ENCODE results near the gene LGR6. TPM values are rescaled to one million over a fixed set of nuclear protein-coding genes. Genes with fewer than 3 reads are reported as not detected.

Gene LGR6
- polyA plus RNA-seq, 4 donors = 0.27 to 1.0 (median 0.28) TPM; not detected in 1

GRCh38 chr1:202223121-202223860, 29.7 kb downstream of the LGR6 start:
- DNase-seq = no peak
- Histone ChIP-seq H3K4me1 (ENCODE audit: control insufficient read depth in 3 of 3, insufficient read depth in 2 of 3, low read depth in 1 of 3, low read length in 2 of 3) (peaks cover 0 to 4% (median 0%) of the 10 kb centered on the region in 3 donors), H3K36me3 (ENCODE audit: control insufficient read depth in 3 of 3, insufficient read depth in 2 of 3, low read depth in 1 of 3, low read length in 3 of 3) (no peaks in the 10 kb centered on the region), H3K9me3 (ENCODE audit: control insufficient read depth in 2 of 2, insufficient read depth in 1 of 2, low read depth in 1 of 2, low read length in 1 of 2) (no peaks in the 10 kb centered on the region), H3K27ac (ENCODE audit: low read depth in 1 of 3, low read length in 2 of 3) (no peak overlapping the region), H3K4me3 (ENCODE audit: low read depth in 1 of 3, low read length in 3 of 3) (no peak overlapping the region), H3K27me3 (ENCODE audit: control insufficient read depth in 3 of 3, insufficient read depth in 3 of 3, low read length in 3 of 3) (peaks cover 0 to 9% (median 0%) of the 10 kb centered on the region in 3 donors)
- 83 to 90% (median 85%) methylated on average over 7 of the region's 7 CpGs for WGBS, 3 donors
- no peak for FAIRE-seq

- FAIRE-seq = no peak
- WGBS, 3 donors = 83 to 94% (median 93%) methylated on average over 8 of the region's 8 CpGs
These were observed 30.9 kb downstream of the LGR6 start for GRCh38 chr1:202224453-202224852.

GRCh38 chr1:202225131-202225530, 31.5 kb downstream of the LGR6 start:
- peaks cover 0 to 8% (median 0%) of the 10 kb centered on the region in 3 donors for H3K27me3 ChIP-seq (ENCODE audit: control insufficient read depth in 3 of 3, insufficient read depth in 3 of 3, low read length in 3 of 3)
- H3K27ac ChIP-seq (ENCODE audit: low read depth in 1 of 3, low read length in 2 of 3) = no peak overlapping the region
- peaks cover 0 to 4% (median 0%) of the 10 kb centered on the region in 3 donors for H3K4me1 ChIP-seq (ENCODE audit: control insufficient read depth in 3 of 3, insufficient read depth in 2 of 3, low read depth in 1 of 3, low read length in 2 of 3)
- H3K9me3 ChIP-seq (ENCODE audit: control insufficient read depth in 2 of 2, insufficient read depth in 1 of 2, low read depth in 1 of 2, low read length in 1 of 2) = no peaks in the 10 kb centered on the region
- no peak overlapping the region for H3K4me3 ChIP-seq (ENCODE audit: low read depth in 1 of 3, low read length in 3 of 3)
- FAIRE-seq = no peak
- 73 to 86% (median 84%) methylated on average over 5 of the region's 5 CpGs for WGBS, 3 donors
- DNase-seq = no peak
- no peaks in the 10 kb centered on the region for H3K36me3 ChIP-seq (ENCODE audit: control insufficient read depth in 3 of 3, insufficient read depth in 2 of 3, low read depth in 1 of 3, low read length in 3 of 3)

More at GRCh38 chr1:202224453-202224852, 30.9 kb downstream of the LGR6 start:
- H3K27me3 ChIP-seq (ENCODE audit: control insufficient read depth in 3 of 3, insufficient read depth in 3 of 3, low read length in 3 of 3) = peaks cover 0 to 5% (median 0%) of the 10 kb centered on the region in 3 donors
- no peaks in the 10 kb centered on the region for H3K9me3 ChIP-seq (ENCODE audit: control insufficient read depth in 2 of 2, insufficient read depth in 1 of 2, low read depth in 1 of 2, low read length in 1 of 2)
- DNase-seq = no peak
- no peak overlapping the region for H3K4me3 ChIP-seq (ENCODE audit: low read depth in 1 of 3, low read length in 3 of 3)
- no peaks in the 10 kb centered on the region for H3K36me3 ChIP-seq (ENCODE audit: control insufficient read depth in 3 of 3, insufficient read depth in 2 of 3, low read depth in 1 of 3, low read length in 3 of 3)
- peaks cover 0 to 4% (median 0%) of the 10 kb centered on the region in 3 donors for H3K4me1 ChIP-seq (ENCODE audit: control insufficient read depth in 3 of 3, insufficient read depth in 2 of 3, low read depth in 1 of 3, low read length in 2 of 3)
- no peak overlapping the region for H3K27ac ChIP-seq (ENCODE audit: low read depth in 1 of 3, low read length in 2 of 3)

GRCh38 chr1:202227053-202227672, 33.6 kb downstream of the LGR6 start:
- DNase-seq = no peak
- H3K36me3 ChIP-seq (ENCODE audit: control insufficient read depth in 3 of 3, insufficient read depth in 2 of 3, low read depth in 1 of 3, low read length in 3 of 3) = no peaks in the 10 kb centered on the region
- H3K9me3 ChIP-seq (ENCODE audit: control insufficient read depth in 2 of 2, insufficient read depth in 1 of 2, low read depth in 1 of 2, low read length in 1 of 2) = no peaks in the 10 kb centered on the region
- H3K27me3 ChIP-seq (ENCODE audit: control insufficient read depth in 3 of 3, insufficient read depth in 3 of 3, low read length in 3 of 3) = peaks cover 0 to 8% (median 0%) of the 10 kb centered on the region in 3 donors
- H3K27ac ChIP-seq (ENCODE audit: low read depth in 1 of 3, low read length in 2 of 3) = no peak overlapping the region
- FAIRE-seq = no peak
- no peak overlapping the region for H3K4me3 ChIP-seq (ENCODE audit: low read depth in 1 of 3, low read length in 3 of 3)
- H3K4me1 ChIP-seq (ENCODE audit: control insufficient read depth in 3 of 3, insufficient read depth in 2 of 3, low read depth in 1 of 3, low read length in 2 of 3) = peaks cover 0 to 4% (median 0%) of the 10 kb centered on the region in 3 donors
- WGBS, 3 donors = 89 to 93% (median 90%) methylated on average over 7 of the region's 7 CpGs

GRCh38 chr1:202227997-202228401, 34.4 kb downstream of the LGR6 start:
- peaks cover 0 to 4% (median 0%) of the 10 kb centered on the region in 3 donors for H3K4me1 ChIP-seq (ENCODE audit: control insufficient read depth in 3 of 3, insufficient read depth in 2 of 3, low read depth in 1 of 3, low read length in 2 of 3)
- no peak for FAIRE-seq
- 16 to 46% (median 23%) methylated on average over 2 of the region's 2 CpGs for WGBS, 3 donors
- peak overlapping the region in 1 of 3 donors; percentile 15 for H3K27ac ChIP-seq (ENCODE audit: low read depth in 1 of 3, low read length in 2 of 3)
- H3K36me3 ChIP-seq (ENCODE audit: control insufficient read depth in 3 of 3, insufficient read depth in 2 of 3, low read depth in 1 of 3, low read length in 3 of 3) = no peaks in the 10 kb centered on the region
- DNase-seq = peak; percentile 28 to 49
- no peaks in the 10 kb centered on the region for H3K9me3 ChIP-seq (ENCODE audit: control insufficient read depth in 2 of 2, insufficient read depth in 1 of 2, low read depth in 1 of 2, low read length in 1 of 2)
- H3K4me3 ChIP-seq (ENCODE audit: low read depth in 1 of 3, low read length in 3 of 3) = no peak overlapping the region
- H3K27me3 ChIP-seq (ENCODE audit: control insufficient read depth in 3 of 3, insufficient read depth in 3 of 3, low read length in 3 of 3) = peaks cover 0 to 8% (median 0%) of the 10 kb centered on the region in 3 donors

- Histone ChIP-seq H3K27me3 (ENCODE audit: control insufficient read depth in 3 of 3, insufficient read depth in 3 of 3, low read length in 3 of 3) (peaks cover 0 to 5% (median 0%) of the 10 kb centered on the region in 3 donors), H3K36me3 (ENCODE audit: control insufficient read depth in 3 of 3, insufficient read depth in 2 of 3, low read depth in 1 of 3, low read length in 3 of 3) (no peaks in the 10 kb centered on the region), H3K27ac (ENCODE audit: low read depth in 1 of 3, low read length in 2 of 3) (peak overlapping the region in 1 of 3 donors; percentile 15), H3K9me3 (ENCODE audit: control insufficient read depth in 2 of 2, insufficient read depth in 1 of 2, low read depth in 1 of 2, low read length in 1 of 2) (no peaks in the 10 kb centered on the region), H3K4me1 (ENCODE audit: control insufficient read depth in 3 of 3, insufficient read depth in 2 of 3, low read depth in 1 of 3, low read length in 2 of 3) (peaks cover 0 to 4% (median 0%) of the 10 kb centered on the region in 3 donors), H3K4me3 (ENCODE audit: low read depth in 1 of 3, low read length in 3 of 3) (no peak overlapping the region)
- 80 to 87% (median 85%) methylated on average over 7 of the region's 7 CpGs for WGBS, 3 donors
- FAIRE-seq (no peak), DNase-seq (no peak)
These were observed 35.0 kb downstream of the LGR6 start for GRCh38 chr1:202228484-202229122.

- H3K36me3 ChIP-seq (ENCODE audit: control insufficient read depth in 3 of 3, insufficient read depth in 2 of 3, low read depth in 1 of 3, low read length in 3 of 3) = no peaks in the 10 kb centered on the region
- H3K4me1 ChIP-seq (ENCODE audit: control insufficient read depth in 3 of 3, insufficient read depth in 2 of 3, low read depth in 1 of 3, low read length in 2 of 3) = peaks cover 0 to 4% (median 0%) of the 10 kb centered on the region in 3 donors
- no peak overlapping the region for H3K4me3 ChIP-seq (ENCODE audit: low read depth in 1 of 3, low read length in 3 of 3)
- no peak for DNase-seq
- no peak for FAIRE-seq
- WGBS, 3 donors = 84 to 90% (median 85%) methylated on average over 5 of the region's 5 CpGs
- H3K27ac ChIP-seq (ENCODE audit: low read depth in 1 of 3, low read length in 2 of 3) = no peak overlapping the region
- peaks cover 0 to 5% (median 0%) of the 10 kb centered on the region in 3 donors for H3K27me3 ChIP-seq (ENCODE audit: control insufficient read depth in 3 of 3, insufficient read depth in 3 of 3, low read length in 3 of 3)
- H3K9me3 ChIP-seq (ENCODE audit: control insufficient read depth in 2 of 2, insufficient read depth in 1 of 2, low read depth in 1 of 2, low read length in 1 of 2) = no peaks in the 10 kb centered on the region
These were observed 35.8 kb downstream of the LGR6 start for GRCh38 chr1:202229376-202229775.
